GM12864 (cell line): ENCODE measurements around the gene LRRTM4.
"Not testable (repeated sequence)": the region's sequence is repeated elsewhere in the genome, so short reads cannot be mapped to it uniquely, and the experiment has no call there.

ENCODE experiments used
- DNase-seq: peaks from one replicate; pipeline ENCODE4 v3.0.0-alpha.2; 2011; ENCODE audit warnings: low read depth
- H3K4me3 ChIP-seq: 2 replicates; pipeline ENCODE4 v1.5.1; 2011; ENCODE audit warnings: mild to moderate bottlenecking, low read depth, low read length, control low read depth
- TF ChIP-seq, protein P1 (sequence below): IDR thresholded peaks from 2 replicates; pipeline ENCODE4 v1.5.1; 2011; ENCODE audit warnings: low read depth, mild to moderate bottlenecking, moderate library complexity, low read length, control low read depth, inconsistent platforms; ENCODE audit errors: missing control alignments

Gene LRRTM4

DNA sequence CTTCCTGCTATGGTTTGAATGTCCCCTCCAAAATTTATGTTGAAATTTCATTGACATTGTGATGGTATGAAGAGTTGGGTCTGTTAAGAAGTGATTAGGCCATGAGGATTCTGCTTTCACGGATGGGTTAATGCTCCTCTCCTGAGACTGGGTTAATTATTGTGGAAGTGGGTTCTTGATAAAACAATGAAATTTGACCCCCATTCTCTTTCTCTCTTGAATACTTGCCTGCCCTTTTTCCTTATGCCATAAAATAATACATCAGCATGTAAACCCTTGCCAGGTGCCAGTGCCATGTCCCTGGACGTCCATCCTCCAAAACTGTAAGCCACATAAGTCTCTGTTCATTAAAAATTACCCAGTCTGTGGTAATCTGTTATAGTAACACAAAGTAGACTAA is 352.8 kb downstream of the LRRTM4 start:
- TF ChIP-seq, protein P1, sequence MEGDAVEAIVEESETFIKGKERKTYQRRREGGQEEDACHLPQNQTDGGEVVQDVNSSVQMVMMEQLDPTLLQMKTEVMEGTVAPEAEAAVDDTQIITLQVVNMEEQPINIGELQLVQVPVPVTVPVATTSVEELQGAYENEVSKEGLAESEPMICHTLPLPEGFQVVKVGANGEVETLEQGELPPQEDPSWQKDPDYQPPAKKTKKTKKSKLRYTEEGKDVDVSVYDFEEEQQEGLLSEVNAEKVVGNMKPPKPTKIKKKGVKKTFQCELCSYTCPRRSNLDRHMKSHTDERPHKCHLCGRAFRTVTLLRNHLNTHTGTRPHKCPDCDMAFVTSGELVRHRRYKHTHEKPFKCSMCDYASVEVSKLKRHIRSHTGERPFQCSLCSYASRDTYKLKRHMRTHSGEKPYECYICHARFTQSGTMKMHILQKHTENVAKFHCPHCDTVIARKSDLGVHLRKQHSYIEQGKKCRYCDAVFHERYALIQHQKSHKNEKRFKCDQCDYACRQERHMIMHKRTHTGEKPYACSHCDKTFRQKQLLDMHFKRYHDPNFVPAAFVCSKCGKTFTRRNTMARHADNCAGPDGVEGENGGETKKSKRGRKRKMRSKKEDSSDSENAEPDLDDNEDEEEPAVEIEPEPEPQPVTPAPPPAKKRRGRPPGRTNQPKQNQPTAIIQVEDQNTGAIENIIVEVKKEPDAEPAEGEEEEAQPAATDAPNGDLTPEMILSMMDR = no peak
- DNase-seq = no peak
- no peak overlapping the region for H3K4me3 ChIP-seq

DNA sequence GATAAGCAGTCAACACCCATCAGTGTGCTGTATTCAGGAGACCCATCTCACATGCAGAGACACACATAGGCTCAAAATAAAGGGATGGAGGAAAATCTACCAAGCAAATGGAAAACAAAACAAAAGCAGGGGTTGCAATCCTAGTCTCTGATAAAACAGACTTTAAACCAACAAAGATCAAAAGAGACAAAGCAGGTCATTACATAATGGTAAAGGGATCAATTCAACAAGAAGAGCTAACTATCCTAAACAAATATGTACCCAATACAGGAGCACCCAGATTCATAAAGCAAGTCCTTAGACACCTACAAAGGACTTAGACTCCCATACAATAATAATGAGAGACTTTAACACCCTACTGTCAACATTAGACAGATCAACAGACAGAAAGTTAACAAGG is 358.2 kb downstream of the LRRTM4 start:
- H3K4me3 ChIP-seq, DNase-seq: not testable (repeated sequence)

DNA sequence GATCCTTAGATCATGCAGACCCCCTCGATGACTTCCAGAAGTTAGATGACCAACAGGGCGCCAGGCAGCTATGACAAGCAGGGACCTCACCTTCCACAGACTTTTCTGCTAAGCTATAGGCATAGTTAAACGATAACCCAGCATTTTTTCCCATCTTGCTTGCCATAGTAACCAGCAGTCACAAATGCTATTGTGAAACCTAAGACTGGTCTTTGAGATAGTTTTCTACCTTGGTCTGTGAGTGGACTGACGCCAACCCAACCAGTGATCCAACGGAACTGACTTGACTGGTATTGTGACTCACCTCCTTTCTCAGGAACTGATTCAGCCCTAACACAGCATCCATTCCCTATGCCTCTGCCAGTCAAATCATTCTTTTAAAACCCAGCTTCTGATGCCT is 361.2 kb downstream of the LRRTM4 start:
- TF ChIP-seq, protein P1 = no peak
- DNase-seq = no peak

DNA sequence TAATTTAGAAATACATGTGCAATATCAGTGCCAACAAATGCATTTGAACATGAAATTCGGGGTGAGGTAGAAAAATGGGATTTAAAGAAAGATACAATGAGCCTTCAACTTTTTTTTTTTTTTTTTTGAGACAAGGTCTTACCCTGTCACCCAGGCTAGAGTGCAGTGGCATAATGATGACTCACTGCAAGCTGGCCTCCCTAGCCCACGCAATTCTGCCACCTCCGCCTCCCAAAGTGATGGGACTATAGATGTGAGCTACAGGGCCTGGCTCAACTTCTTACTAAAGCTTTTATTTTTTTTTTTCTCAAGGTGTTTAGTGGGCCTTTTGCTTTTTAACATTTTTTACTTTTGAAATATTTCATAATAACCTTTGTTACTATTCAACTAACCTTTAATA is 365.6 kb downstream of the LRRTM4 start:
- TF ChIP-seq, protein P1 = no peak
- DNase-seq = no peak
- H3K4me3 ChIP-seq = no peak overlapping the region

More for the DNA sequence above, 361.2 kb downstream of the LRRTM4 start:
- no peak overlapping the region for H3K4me3 ChIP-seq

DNA sequence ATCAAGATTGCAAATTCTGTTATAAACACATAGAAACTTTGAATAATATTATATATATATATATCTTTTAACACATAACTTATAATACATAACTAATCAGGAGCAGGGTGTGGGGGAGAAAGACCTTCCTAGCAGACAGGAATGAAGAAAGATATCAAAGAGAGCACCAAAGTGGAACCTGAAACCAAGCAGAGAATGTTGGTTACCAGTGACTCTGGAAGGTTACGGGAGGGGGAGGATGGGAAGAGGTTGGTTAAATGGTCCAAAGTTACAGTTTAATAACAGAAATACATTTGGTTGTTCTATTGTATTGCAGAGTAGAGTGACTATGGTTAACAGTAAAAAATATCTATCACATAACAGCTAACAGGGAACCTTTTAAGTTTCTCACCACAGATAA is 366.7 kb downstream of the LRRTM4 start:
- no peak for DNase-seq
- TF ChIP-seq, protein P1 = no peak

DNA sequence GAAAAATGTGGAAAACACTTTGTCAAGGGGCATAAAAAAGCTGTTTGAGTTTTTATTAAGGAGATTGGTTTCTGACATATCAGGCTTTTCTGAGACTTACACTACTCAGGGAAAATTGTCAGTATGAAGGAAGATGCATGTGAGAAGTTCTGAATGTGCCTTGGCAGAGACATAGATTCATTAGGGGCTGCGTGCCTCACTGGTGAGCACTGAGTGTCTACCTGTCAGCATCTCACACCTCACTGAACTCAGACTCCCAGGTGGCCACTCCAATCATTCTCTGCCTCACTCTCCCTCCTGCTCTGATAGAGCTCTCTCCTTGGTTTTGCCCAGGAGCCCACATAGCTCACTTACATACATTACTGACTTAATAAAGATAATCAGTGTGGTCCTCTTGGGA is 372.6 kb downstream of the LRRTM4 start:
- TF ChIP-seq, protein P1 = no peak
- DNase-seq = no peak
- no peak overlapping the region for H3K4me3 ChIP-seq

More for the DNA sequence above, 366.7 kb downstream of the LRRTM4 start:
- no peak overlapping the region for H3K4me3 ChIP-seq

DNA sequence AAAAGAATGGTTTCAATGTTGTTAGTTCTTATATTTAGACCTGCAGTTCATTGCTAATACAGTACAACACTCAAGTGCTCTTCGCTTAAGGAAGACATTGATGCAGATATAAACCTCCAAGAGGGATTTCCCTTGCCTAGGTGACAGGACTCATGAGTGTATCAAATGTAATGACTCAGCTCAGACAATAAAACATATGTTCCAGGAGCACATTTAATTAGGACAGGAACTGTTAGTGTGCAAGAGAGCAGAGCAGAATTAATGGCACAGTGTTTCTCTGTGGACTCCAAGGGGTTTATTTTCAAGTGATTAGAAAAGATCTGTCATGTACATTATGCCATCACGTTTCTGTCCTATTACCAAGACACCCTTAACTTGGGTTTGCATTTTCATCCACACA is 375.0 kb downstream of the LRRTM4 start:
- no peak overlapping the region for H3K4me3 ChIP-seq
- no peak for DNase-seq
- TF ChIP-seq, protein P1 = no peak

DNA sequence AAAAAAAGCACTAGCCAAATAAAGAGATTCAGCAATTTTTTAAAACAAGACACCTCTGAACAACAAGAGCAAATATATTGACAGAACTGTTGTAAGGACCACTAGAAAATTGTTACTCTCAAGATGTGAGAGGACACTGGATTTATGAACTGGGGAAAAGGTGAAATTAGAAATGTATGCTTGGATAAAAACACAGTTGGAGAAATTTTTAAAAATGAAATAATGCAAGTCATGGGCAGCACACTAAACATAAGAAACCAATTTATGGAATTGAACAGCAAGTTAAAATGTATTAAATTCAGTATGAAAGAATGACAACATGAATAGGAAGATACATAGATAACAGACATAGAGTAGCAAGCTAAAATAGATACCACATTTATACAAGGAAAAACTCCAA is 377.4 kb downstream of the LRRTM4 start:
- DNase-seq = no peak
- no peak overlapping the region for H3K4me3 ChIP-seq
- TF ChIP-seq, protein P1 = no peak
